MM.1S (cell line): ENCODE measurements around the gene NUTF2.

ENCODE experiments used
- DNase-seq: peaks from one replicate; pipeline ENCODE4 v3.0.0-alpha.2; 2015
- H2AFZ ChIP-seq: fragments of 300-600 bp; sonication (generic); 2 replicates; pipeline ENCODE4 v1.6.0; 2016; ENCODE audit warnings: antibody characterized with exemption, low read length
- H3F3A ChIP-seq: fragments of 300-600 bp; sonication (generic); 2 replicates; pipeline ENCODE4 v1.6.1; 2016; ENCODE audit warnings: mild to moderate bottlenecking, antibody characterized with exemption, low read length, moderate library complexity, mixed read lengths; ENCODE audit not compliant: insufficient read depth
- H3K27ac ChIP-seq: fragments of 300-600 bp; sonication (generic); 2 replicates; pipeline ENCODE4 v1.5.1; 2016; ENCODE audit warnings: mild to moderate bottlenecking, low read length
- H3K27me3 ChIP-seq: fragments of 300-600 bp; sonication (generic); replicated peaks from 2 replicates; pipeline ENCODE4 v1.6.0; 2016; ENCODE audit warnings: low read length; ENCODE audit not compliant: insufficient read depth
- H3K36me3 ChIP-seq: fragments of 300-600 bp; sonication (generic); replicated peaks from 2 replicates; pipeline ENCODE4 v1.6.1; 2016; ENCODE audit warnings: mild to moderate bottlenecking, low read length, mixed read lengths; ENCODE audit not compliant: insufficient read depth
- H3K4me1 ChIP-seq: fragments of 300-600 bp; sonication (generic); 2 replicates; pipeline ENCODE4 v1.6.1; 2016; ENCODE audit warnings: low read length, mixed read lengths
- H3K4me2 ChIP-seq: fragments of 300-600 bp; sonication (generic); 2 replicates; pipeline ENCODE4 v1.6.0; 2016; ENCODE audit warnings: low read depth, low read length
- H3K4me3 ChIP-seq: fragments of 300-600 bp; sonication (generic); 2 replicates; pipeline ENCODE4 v1.5.1; 2016; ENCODE audit warnings: low read length, mixed read lengths
- H3K79me2 ChIP-seq: fragments of 300-600 bp; sonication (generic); 2 replicates; pipeline ENCODE4 v1.6.1; 2016; ENCODE audit warnings: mixed run types, low read length, mixed read lengths
- H3K9ac ChIP-seq: fragments of 300-600 bp; sonication (generic); 2 replicates; pipeline ENCODE4 v1.6.1; 2016; ENCODE audit warnings: low read length, mixed read lengths
- H3K9me2 ChIP-seq: fragments of 300-600 bp; sonication (generic); replicated peaks from 2 replicates; pipeline ENCODE4 v1.6.1; 2016; ENCODE audit warnings: mild to moderate bottlenecking, low read length, mixed read lengths; ENCODE audit not compliant: insufficient read depth
- H3K9me3 ChIP-seq: fragments of 300-600 bp; sonication (generic); replicated peaks from 2 replicates; pipeline ENCODE4 v1.6.1; 2016; ENCODE audit warnings: mild to moderate bottlenecking, low read length, mixed read lengths; ENCODE audit not compliant: insufficient read depth
- H4K20me1 ChIP-seq: fragments of 300-600 bp; sonication (generic); 2 replicates; pipeline ENCODE4 v1.6.1; 2016; ENCODE audit warnings: mild to moderate bottlenecking, low read length, moderate library complexity, mixed read lengths; ENCODE audit not compliant: insufficient read depth
- EZH2 ChIP-seq: fragments of 300-600 bp; sonication (generic); optimal IDR thresholded peaks from 2 replicates; pipeline ENCODE3; 2017; ENCODE audit warnings: low read depth, mild to moderate bottlenecking, antibody characterized with exemption, low read length, mixed read lengths
- EZH2phosphoT487 ChIP-seq: fragments of 300-600 bp; sonication (generic); IDR thresholded peaks from 2 replicates; pipeline ENCODE4 v1.6.1; 2018; ENCODE audit warnings: antibody characterized with exemption, low read length
- TF ChIP-seq, protein P1 (sequence below): fragments of 300-600 bp; sonication (generic); IDR thresholded peaks from 2 replicates; pipeline ENCODE4 v1.5.1; 2016; ENCODE audit warnings: antibody characterized with exemption, low read length, mixed read lengths

Gene NUTF2

DNA sequence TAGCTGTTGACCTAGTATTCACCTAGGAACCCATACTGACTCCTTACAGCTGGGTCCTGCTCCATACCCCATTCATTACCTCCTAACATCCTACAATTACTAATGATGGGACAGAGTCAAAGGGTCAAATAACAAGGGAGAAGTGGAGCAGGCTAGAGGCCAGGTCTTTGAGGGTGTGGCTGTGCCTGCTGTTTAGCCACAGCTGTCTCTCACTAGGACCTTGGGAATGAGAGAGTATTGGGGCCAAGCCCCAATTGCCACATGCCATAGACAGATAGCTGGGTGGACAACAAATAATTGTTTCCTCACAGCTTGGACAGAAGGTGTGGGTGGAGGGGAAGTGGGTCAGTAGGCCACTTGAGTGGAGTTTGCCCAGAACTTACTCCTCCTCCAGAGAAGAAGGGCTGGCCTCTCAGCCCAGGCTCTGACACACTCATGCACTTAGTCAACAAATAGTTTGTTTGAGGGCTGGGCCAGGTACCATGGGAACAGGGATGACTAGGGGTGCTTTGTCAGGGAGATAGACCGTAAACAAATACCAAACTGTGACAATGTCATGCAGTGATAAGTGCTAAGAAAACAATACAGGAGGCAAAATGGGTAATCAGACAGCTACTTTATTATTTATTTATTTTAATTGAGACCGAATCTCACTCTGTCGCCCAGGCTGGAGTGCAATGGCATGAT, 11.0 kb downstream of the NUTF2 start:
- Histone ChIP-seq H3K9me3 (no peaks in the 10 kb centered on the region), H3K36me3 (no peaks in the 10 kb centered on the region; the same call in 1 of the 2 replicates), H3K79me2 (peaks cover 96% of the 10 kb centered on the region), H3K27me3 (no peaks in the 10 kb centered on the region), H3K9me2 (no peaks in the 10 kb centered on the region), H3F3A (no peaks in the 10 kb centered on the region), H3K4me3 (no peak overlapping the region), H4K20me1 (peaks cover 11% of the 10 kb centered on the region; the same call in 1 of the 2 replicates), H3K4me2 (no peak overlapping the region), H3K4me1 (no peaks in the 10 kb centered on the region), H3K9ac (no peak overlapping the region), H2AFZ (no peak overlapping the region), H3K27ac (no peak overlapping the region)
- DNase-seq = no peak
- TF ChIP-seq EZH2 (no peak), EZH2phosphoT487 (no peak)
- TF ChIP-seq, protein P1, sequence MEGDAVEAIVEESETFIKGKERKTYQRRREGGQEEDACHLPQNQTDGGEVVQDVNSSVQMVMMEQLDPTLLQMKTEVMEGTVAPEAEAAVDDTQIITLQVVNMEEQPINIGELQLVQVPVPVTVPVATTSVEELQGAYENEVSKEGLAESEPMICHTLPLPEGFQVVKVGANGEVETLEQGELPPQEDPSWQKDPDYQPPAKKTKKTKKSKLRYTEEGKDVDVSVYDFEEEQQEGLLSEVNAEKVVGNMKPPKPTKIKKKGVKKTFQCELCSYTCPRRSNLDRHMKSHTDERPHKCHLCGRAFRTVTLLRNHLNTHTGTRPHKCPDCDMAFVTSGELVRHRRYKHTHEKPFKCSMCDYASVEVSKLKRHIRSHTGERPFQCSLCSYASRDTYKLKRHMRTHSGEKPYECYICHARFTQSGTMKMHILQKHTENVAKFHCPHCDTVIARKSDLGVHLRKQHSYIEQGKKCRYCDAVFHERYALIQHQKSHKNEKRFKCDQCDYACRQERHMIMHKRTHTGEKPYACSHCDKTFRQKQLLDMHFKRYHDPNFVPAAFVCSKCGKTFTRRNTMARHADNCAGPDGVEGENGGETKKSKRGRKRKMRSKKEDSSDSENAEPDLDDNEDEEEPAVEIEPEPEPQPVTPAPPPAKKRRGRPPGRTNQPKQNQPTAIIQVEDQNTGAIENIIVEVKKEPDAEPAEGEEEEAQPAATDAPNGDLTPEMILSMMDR = no peak

DNA sequence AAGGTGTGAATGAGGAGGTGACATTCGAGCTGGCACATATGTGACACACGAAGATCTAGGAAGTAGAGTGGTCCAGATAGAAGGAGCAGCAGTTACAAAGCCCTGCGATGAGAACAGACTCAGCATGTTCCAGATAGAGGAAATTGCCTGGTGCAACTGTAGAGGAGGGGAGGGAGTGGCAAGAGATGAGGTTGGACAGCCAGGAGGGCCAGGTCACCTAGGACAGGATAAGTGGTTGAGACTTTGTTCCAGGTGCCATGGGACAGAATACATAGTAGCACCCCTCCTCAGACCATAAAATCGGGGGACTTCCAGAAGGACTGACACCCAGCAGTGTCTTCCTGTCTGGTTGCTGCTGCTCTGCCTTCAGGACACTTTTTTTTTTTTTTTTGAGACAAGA, 11.8 kb downstream of the NUTF2 start:
- peaks cover 11% of the 10 kb centered on the region; the same call in 1 of the 2 replicates for H4K20me1 ChIP-seq
- H3K4me2 ChIP-seq = no peak overlapping the region
- H3K36me3 ChIP-seq = no peaks in the 10 kb centered on the region; the same call in 1 of the 2 replicates
- no peaks in the 10 kb centered on the region for H3K4me1 ChIP-seq
- peaks cover 96% of the 10 kb centered on the region for H3K79me2 ChIP-seq
- no peak overlapping the region for H3K27ac ChIP-seq
- no peak overlapping the region for H2AFZ ChIP-seq
- no peak for DNase-seq
- no peaks in the 10 kb centered on the region for H3K27me3 ChIP-seq
- no peak overlapping the region for H3K4me3 ChIP-seq
- no peaks in the 10 kb centered on the region for H3F3A ChIP-seq
- H3K9me2 ChIP-seq = no peaks in the 10 kb centered on the region
- no peak overlapping the region for H3K9ac ChIP-seq
- H3K9me3 ChIP-seq = no peaks in the 10 kb centered on the region
- TF ChIP-seq, protein P1 = no peak
- TF ChIP-seq EZH2 (no peak), EZH2phosphoT487 (no peak)

DNA sequence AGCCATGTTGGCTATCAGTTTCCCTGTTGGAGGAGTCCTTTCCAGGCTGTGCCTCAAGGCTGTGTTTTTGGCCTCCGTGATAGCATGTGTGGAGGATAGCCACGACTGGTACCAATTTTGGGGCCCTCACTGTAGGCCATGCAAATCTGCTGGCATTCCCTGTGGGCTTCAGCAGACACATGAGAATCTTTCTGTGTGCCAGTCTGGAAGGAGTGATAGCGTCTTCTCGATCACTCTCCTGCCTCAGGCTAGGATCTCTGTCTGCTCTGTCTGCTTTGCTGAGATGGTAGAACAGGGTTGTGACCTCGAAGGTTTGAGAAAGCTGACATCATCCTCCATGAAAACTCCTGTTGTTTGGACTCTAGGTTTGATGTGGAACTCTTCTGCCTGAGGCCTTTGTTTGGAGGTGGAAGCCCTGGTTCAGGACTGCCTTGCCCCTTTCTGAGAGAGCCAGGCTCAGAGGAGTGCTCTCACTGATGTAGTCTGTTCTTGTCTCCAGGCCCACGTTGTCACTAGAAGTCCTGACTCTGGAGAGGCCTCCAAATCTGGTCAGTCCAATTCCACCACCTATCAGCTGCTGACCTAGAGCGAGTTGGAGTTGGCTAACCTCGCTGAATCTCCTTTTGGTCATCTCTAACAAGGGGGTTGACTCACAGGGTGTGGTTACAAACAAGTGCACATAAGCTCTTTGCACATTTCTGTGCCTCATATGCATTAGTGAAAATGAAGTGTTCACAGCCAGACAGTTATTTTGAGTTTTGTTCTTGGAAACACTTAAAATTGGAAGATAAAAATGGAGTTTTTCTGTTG, 14.1 kb downstream of the NUTF2 start:
- Histone ChIP-seq H3K4me2 (no peak overlapping the region), H4K20me1 (peaks cover 5% of the 10 kb centered on the region; the same call in 1 of the 2 replicates), H3K27me3 (no peaks in the 10 kb centered on the region), H2AFZ (no peak overlapping the region), H3K36me3 (no peaks in the 10 kb centered on the region; the same call in none of the 2 replicates), H3K9ac (no peak overlapping the region), H3K4me1 (no peaks in the 10 kb centered on the region), H3K27ac (no peak overlapping the region), H3K4me3 (no peak overlapping the region), H3K9me3 (no peaks in the 10 kb centered on the region), H3K79me2 (peaks cover 87% of the 10 kb centered on the region), H3F3A (no peaks in the 10 kb centered on the region), H3K9me2 (no peaks in the 10 kb centered on the region)
- DNase-seq = no peak
- TF ChIP-seq EZH2 (no peak), EZH2phosphoT487 (no peak)
- TF ChIP-seq, protein P1 = no peak
